AG10803 (cell line): Measurements from ENCODE around the gene SEL1L3.

Source experiments
- DNase-seq: peaks from one replicate; pipeline ENCODE4 v3.0.0; 2010; ENCODE audit warnings: low read depth
- H3K4me3 ChIP-seq: 2 replicates; pipeline ENCODE4 v1.5.1; 2011; ENCODE audit warnings: mild to moderate bottlenecking, low read length, control low read depth
- CTCF ChIP-seq: conservative IDR thresholded peaks from 2 replicates; pipeline ENCODE4 v1.5.1; 2011; ENCODE audit warnings: mild to moderate bottlenecking, low read length, control low read depth, inconsistent platforms

The SEL1L3 gene

GRCh38 chr4:25749150-25749794, 113.5 kb downstream of the SEL1L3 start:
- DNase-seq, result peak; percentile 9
- no peak for TF ChIP-seq CTCF
- no peak overlapping the region for H3K4me3 ChIP-seq

DNA sequence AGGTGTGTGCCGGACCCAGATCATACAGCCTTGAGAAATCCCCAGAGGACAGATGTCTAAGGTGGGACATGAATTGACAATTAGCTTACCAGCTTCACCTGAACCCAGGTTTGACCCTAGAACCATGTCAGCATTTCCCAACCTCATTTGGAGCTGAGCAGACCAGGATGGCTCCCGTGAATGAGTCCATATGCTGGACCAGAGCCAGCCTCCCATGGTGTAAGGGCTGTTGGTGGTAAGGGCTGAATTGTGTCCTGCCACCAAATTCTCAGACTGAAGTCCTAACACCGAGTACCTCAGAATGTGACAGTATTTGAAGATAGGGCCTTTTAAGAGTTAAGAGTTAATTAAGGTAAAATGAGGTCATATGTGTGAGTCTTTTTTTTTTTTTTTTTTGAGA, 118.8 kb downstream of the SEL1L3 start:
- no peak for DNase-seq
- no peak for TF ChIP-seq CTCF
- no peak overlapping the region for H3K4me3 ChIP-seq

DNA sequence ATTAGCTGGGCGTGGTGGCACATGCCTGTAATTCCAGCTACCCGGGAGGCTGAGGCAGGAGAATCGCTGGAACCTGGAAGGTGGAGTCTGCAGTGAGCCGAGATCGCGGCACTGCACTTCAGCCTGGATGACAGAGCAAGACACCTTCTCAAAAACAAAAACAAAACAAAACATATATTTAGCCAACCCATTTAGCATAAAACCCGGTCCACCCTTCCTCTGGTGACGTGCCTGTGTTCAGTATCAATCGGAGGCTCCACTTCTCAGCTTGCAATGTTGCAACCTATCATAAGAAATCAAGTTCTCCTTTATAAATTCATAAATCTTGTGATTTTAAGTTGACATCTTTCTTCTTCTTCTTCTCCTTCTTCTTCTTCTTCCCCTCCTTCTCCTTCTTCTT, 133.2 kb downstream of the SEL1L3 start:
- no peak overlapping the region for H3K4me3 ChIP-seq
- DNase-seq, result no peak
- TF ChIP-seq CTCF, result no peak

- H3K4me3 ChIP-seq, result no peak overlapping the region
- DNase-seq, result no peak
- no peak for TF ChIP-seq CTCF
Measured at GRCh38 chr4:25728886-25729285, 133.9 kb downstream of the SEL1L3 start.

DNA sequence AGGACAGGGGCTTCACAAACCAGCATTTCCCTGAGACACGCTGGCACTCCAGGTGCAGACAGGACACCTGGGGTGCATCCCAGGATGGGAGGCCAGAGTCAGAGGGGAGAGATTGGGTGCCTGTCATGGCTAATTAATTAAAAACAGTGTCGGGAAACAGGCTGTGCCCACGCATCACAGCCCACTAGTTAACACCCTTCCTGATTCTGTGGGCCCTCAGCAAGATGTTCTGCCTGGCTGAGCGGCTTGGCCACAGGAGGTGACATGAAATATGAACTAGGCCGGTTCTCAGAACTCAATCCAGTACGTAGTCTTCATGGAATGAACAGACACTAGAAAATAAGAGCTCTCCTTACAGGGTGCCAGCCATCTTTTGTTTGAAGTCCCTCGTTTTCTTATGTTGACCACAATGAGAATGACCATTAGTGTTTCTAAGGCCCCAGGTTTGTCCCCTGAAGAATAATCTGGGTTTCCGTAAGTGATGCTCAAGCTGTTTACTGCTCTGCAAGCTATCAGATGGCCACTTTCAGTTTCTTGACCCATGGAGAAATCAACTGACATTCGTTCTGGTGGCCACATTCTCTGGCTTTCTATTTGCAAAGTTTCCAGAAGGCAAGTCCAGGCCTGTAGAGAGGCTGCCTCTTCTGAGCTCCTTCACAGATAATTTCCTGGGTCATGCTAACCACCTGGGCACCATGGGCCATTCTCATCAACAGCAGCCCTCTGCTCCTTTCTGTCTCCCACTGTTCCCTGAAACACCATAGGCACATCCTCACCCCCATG, 134.9 kb downstream of the SEL1L3 start:
- DNase-seq, result no peak
- no peak for TF ChIP-seq CTCF
- no peak overlapping the region for H3K4me3 ChIP-seq

- DNase-seq, result no peak
- no peak for TF ChIP-seq CTCF
Measured at GRCh38 chr4:25725870-25726269, 136.9 kb downstream of the SEL1L3 start.

GRCh38 chr4:25723409-25723808, 139.4 kb downstream of the SEL1L3 start:
- no peak for TF ChIP-seq CTCF
- DNase-seq, result peak; percentile 3
- no peak overlapping the region for H3K4me3 ChIP-seq

More at GRCh38 chr4:25725870-25726269, 136.9 kb downstream of the SEL1L3 start:
- H3K4me3 ChIP-seq, result no peak overlapping the region
